Liver (tissue), 9 donors: ENCODE results near the gene SLC26A5. TPM values are rescaled to one million over a fixed set of nuclear protein-coding genes. Genes with fewer than 3 reads are reported as not detected.

Experiments used
- DNase-seq: peaks from one replicate; pipeline ENCODE4 v3.0.0-alpha.2; 2017; ENCODE audit warnings: low spot score
- H3K27ac ChIP-seq, 2 donors: one replicate each; pipeline ENCODE4 v1.7.0; 2013; ENCODE audit warnings: inconsistent platforms in 2 of 2, low read length in 2 of 2, control low read depth in 1 of 2, low read depth in 1 of 2, mild to moderate bottlenecking in 1 of 2
- H3K27me3 ChIP-seq, 4 donors: one replicate each; pipeline versions ENCODE4 v1.6.1 to v1.7.0; 2013; ENCODE audit warnings: low read length in 3 of 4, inconsistent platforms in 1 of 4, mild to moderate bottlenecking in 1 of 4, moderate library complexity in 1 of 4; ENCODE audit not compliant: control insufficient read depth in 4 of 4, insufficient read depth in 4 of 4
- H3K36me3 ChIP-seq, 4 donors: one replicate each; pipeline versions ENCODE4 v1.6.1 to v1.7.0; 2013; ENCODE audit warnings: low read length in 3 of 4, mild to moderate bottlenecking in 3 of 4, low read depth in 1 of 4, moderate library complexity in 1 of 4; ENCODE audit not compliant: control insufficient read depth in 4 of 4, insufficient read depth in 3 of 4
- H3K4me1 ChIP-seq, 4 donors: one replicate each; pipeline versions ENCODE4 v1.6.1 to v1.7.0; 2013; ENCODE audit warnings: low read length in 3 of 4, mild to moderate bottlenecking in 3 of 4, moderate library complexity in 1 of 4; ENCODE audit not compliant: control insufficient read depth in 4 of 4, insufficient read depth in 4 of 4
- H3K4me3 ChIP-seq, 3 donors: one replicate each; pipeline versions ENCODE4 v1.6.1 to v1.7.0; 2013; ENCODE audit warnings: low read length in 3 of 3, control low read depth in 1 of 3, low read depth in 1 of 3, mild to moderate bottlenecking in 1 of 3
- H3K9ac ChIP-seq, 2 donors: one replicate each; pipeline ENCODE4 v1.7.0; 2013; ENCODE audit warnings: low read length in 2 of 2, mild to moderate bottlenecking in 2 of 2, moderate library complexity in 2 of 2, control low read depth in 1 of 2, low read depth in 1 of 2
- H3K9me3 ChIP-seq, 4 donors: one replicate each; pipeline versions ENCODE4 v1.6.1 to v1.7.0; 2013; ENCODE audit warnings: low read length in 3 of 4; ENCODE audit not compliant: control insufficient read depth in 4 of 4
- EGR1 ChIP-seq, 2 donors: IDR thresholded peaks; 2 replicates each; pipeline ENCODE4 v1.6.1; 2016 to 2018; ENCODE audit warnings: antibody characterized with exemption in 2 of 2, low read depth in 2 of 2
- FOXA1 ChIP-seq: IDR thresholded peaks from 2 replicates; pipeline ENCODE4 v1.6.1; 2016; ENCODE audit warnings: antibody characterized with exemption
- FOXA2 ChIP-seq: IDR thresholded peaks from 2 replicates; pipeline ENCODE4 v1.6.1; 2016; ENCODE audit warnings: antibody characterized with exemption
- GABPA ChIP-seq, 2 donors: IDR thresholded peaks in 1 of 2; conservative IDR thresholded peaks in 1 of 2; 2 replicates each; pipeline ENCODE4 v1.6.1; 2016; ENCODE audit warnings: antibody characterized with exemption in 2 of 2, mild to moderate bottlenecking in 1 of 2, moderate library complexity in 1 of 2
- HNF4A ChIP-seq, 2 donors: conservative IDR thresholded peaks; 2 replicates each; pipeline ENCODE4 v1.6.1; 2016; ENCODE audit warnings: antibody characterized with exemption in 2 of 2, mild to moderate bottlenecking in 2 of 2
- HNF4G ChIP-seq: IDR thresholded peaks from 2 replicates; pipeline ENCODE4 v1.6.1; 2016; ENCODE audit warnings: antibody characterized with exemption
- JUND ChIP-seq, 2 donors: IDR thresholded peaks; 2 replicates each; pipeline ENCODE4 v1.6.1; 2016; ENCODE audit warnings: antibody characterized with exemption in 2 of 2
- NR2F2 ChIP-seq: IDR thresholded peaks from 2 replicates; pipeline ENCODE4 v1.6.1; 2016; ENCODE audit warnings: antibody characterized with exemption
- RAD21 ChIP-seq, 2 donors: IDR thresholded peaks; 2 replicates each; pipeline ENCODE4 v1.6.1; 2016; ENCODE audit warnings: antibody characterized with exemption in 2 of 2, mild to moderate bottlenecking in 2 of 2
- RXRA ChIP-seq, 2 donors: IDR thresholded peaks; 2 replicates each; pipeline ENCODE4 v1.6.1; 2017 to 2018; ENCODE audit warnings: antibody characterized with exemption in 2 of 2, mild to moderate bottlenecking in 1 of 2
- SP1 ChIP-seq: IDR thresholded peaks from 2 replicates; pipeline ENCODE4 v1.6.1; 2018; ENCODE audit warnings: antibody characterized with exemption, mild to moderate bottlenecking
- TAF1 ChIP-seq: conservative IDR thresholded peaks from 2 replicates; pipeline ENCODE4 v1.6.1; 2016; ENCODE audit warnings: antibody characterized with exemption, mild to moderate bottlenecking
- YY1 ChIP-seq: IDR thresholded peaks from 2 replicates; pipeline ENCODE4 v1.6.1; 2016; ENCODE audit warnings: antibody characterized with exemption, mild to moderate bottlenecking
- ZBTB33 ChIP-seq: IDR thresholded peaks from 2 replicates; pipeline ENCODE4 v1.6.1; 2016; ENCODE audit warnings: antibody characterized with exemption
- WGBS: extraction: QIAGEN DNeasy Blood & Tissue Kit; methylation state at CpG from one replicate; pipeline ENCODE4 v1.1.7; 2013; 5-methylcytosine and 5-hydroxymethylcytosine counted together
- polyA plus RNA-seq, 2 donors: library from polyadenylated mRNA; stranded (reverse) in 1 of 2; unstranded in 1 of 2; fragments of 200-250 nt in 1 of 2; fragments of >200 nt in 1 of 2; fragmentation: Nextera tagmentation in 1 of 2; extraction: Ambion mirVana in 1 of 2; gene quantifications; one replicate each; pipeline versions ENCODE4 v1.2.1 to v1.2.3, GENCODE V29; 2013 to 2015
- total RNA-seq, 2 donors: library from RNA; depleted of rRNA; stranded (reverse); fragments of >200 nt; gene quantifications; one replicate each; pipeline ENCODE4 v1.2.3, GENCODE V29; 2014
- TF ChIP-seq, protein P1 (sequence below): IDR thresholded peaks from 2 replicates; pipeline ENCODE4 v1.6.1; 2016; ENCODE audit warnings: antibody characterized with exemption
- TF ChIP-seq, protein P2 (sequence below): fragments of 150-350 bp; IDR thresholded peaks from 2 replicates; pipeline ENCODE4 v1.5.1; 2017; ENCODE audit warnings: improper control_type of control experiment, low read depth, low read length; ENCODE audit not compliant: missing input control
- TF ChIP-seq, protein P3 (sequence below): IDR thresholded peaks from 2 replicates; pipeline ENCODE4 v1.6.1; 2016; ENCODE audit warnings: antibody characterized with exemption
- donor health status: healthy.
- donor health status: healthy.
- donor health status: healthy.
- donor health status: healthy.
- donor health status: healthy.

Gene SLC26A5
- total and polyA plus RNA-seq, 4 donors: 0.09 to 1.1 (median 0.45) TPM

GRCh38 chr7:103445228-103446048 is 569 bp downstream of the SLC26A5 start:
- no peak for TF ChIP-seq HNF4G
- no peak for TF ChIP-seq ZBTB33
- no peak for TF ChIP-seq JUND (IDR thresholded peaks at IDR 0.05)
- TF ChIP-seq RAD21 (IDR thresholded peaks at IDR 0.05): no peak
- TF ChIP-seq TAF1: no peak
- no peak for TF ChIP-seq FOXA1
- no peak for TF ChIP-seq EGR1 (IDR thresholded peaks at IDR 0.05; ENCODE audit: low read depth in 2 of 2)
- no peak for TF ChIP-seq GABPA (IDR thresholded peaks at IDR 0.05 in 1 of 2, conservative IDR thresholded peaks at IDR 0.05 in 1 of 2)
- TF ChIP-seq FOXA2: no peak
- no peak for TF ChIP-seq HNF4A (conservative IDR thresholded peaks at IDR 0.05)
- no peak for TF ChIP-seq NR2F2
- TF ChIP-seq, protein P1, sequence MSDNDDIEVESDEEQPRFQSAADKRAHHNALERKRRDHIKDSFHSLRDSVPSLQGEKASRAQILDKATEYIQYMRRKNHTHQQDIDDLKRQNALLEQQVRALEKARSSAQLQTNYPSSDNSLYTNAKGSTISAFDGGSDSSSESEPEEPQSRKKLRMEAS: no peak
- no peak for TF ChIP-seq SP1
- TF ChIP-seq, protein P2, sequence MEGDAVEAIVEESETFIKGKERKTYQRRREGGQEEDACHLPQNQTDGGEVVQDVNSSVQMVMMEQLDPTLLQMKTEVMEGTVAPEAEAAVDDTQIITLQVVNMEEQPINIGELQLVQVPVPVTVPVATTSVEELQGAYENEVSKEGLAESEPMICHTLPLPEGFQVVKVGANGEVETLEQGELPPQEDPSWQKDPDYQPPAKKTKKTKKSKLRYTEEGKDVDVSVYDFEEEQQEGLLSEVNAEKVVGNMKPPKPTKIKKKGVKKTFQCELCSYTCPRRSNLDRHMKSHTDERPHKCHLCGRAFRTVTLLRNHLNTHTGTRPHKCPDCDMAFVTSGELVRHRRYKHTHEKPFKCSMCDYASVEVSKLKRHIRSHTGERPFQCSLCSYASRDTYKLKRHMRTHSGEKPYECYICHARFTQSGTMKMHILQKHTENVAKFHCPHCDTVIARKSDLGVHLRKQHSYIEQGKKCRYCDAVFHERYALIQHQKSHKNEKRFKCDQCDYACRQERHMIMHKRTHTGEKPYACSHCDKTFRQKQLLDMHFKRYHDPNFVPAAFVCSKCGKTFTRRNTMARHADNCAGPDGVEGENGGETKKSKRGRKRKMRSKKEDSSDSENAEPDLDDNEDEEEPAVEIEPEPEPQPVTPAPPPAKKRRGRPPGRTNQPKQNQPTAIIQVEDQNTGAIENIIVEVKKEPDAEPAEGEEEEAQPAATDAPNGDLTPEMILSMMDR: no peak
- Histone ChIP-seq H3K9me3 (no peaks in the 10 kb centered on the region), H3K4me3 (peak overlapping the region in 2 of 3 donors; percentile 45 to 50), H3K36me3 (no peaks in the 10 kb centered on the region), H3K27me3 (peaks cover 0 to 12% (median 2%) of the 10 kb centered on the region in 4 donors), H3K9ac (no peak overlapping the region), H3K27ac (no peak overlapping the region), H3K4me1 (peaks cover 5 to 11% (median 8%) of the 10 kb centered on the region in 4 donors)
- no peak for DNase-seq
- 13% methylated on average over 48 of the region's 48 CpGs for WGBS

DNA sequence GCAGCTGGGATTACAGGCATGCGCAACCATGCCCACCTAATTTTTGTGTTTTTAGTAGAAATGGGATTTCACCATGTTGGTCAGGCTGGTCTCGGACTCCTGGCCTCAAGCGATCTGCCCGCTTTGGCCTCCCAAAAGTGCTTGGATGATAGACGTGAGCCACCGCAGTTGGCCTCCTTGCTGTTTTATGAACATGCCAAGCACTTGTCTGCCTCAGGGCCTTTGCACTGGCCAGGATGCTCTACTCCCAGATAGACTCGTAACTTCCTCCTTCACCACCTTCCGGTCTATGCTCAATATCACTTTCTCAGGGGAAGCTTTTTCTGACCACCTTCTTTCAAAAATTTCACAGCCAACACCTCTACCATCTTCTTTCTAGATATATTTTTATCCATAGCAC is 6.3 kb downstream of the SLC26A5 start:
- 94% methylated on average over 8 of the region's 8 CpGs for WGBS
- TF ChIP-seq FOXA1 (no peak), GABPA (IDR thresholded peaks at IDR 0.05 in 1 of 2, conservative IDR thresholded peaks at IDR 0.05 in 1 of 2) (no peak), NR2F2 (no peak), ZBTB33 (no peak), FOXA2 (no peak), RXRA (IDR thresholded peaks at IDR 0.05) (no peak), TAF1 (no peak), RAD21 (IDR thresholded peaks at IDR 0.05) (no peak), SP1 (no peak), YY1 (no peak), HNF4G (no peak), EGR1 (IDR thresholded peaks at IDR 0.05; ENCODE audit: low read depth in 2 of 2) (no peak), HNF4A (conservative IDR thresholded peaks at IDR 0.05) (no peak), JUND (IDR thresholded peaks at IDR 0.05) (no peak)
- TF ChIP-seq, protein P2: no peak
- TF ChIP-seq, protein P3, sequence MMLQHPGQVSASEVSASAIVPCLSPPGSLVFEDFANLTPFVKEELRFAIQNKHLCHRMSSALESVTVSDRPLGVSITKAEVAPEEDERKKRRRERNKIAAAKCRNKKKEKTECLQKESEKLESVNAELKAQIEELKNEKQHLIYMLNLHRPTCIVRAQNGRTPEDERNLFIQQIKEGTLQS: no peak

More for the DNA sequence above, 6.3 kb downstream of the SLC26A5 start:
- H3K4me1 ChIP-seq: peaks cover 0 to 2% (median 0%) of the 10 kb centered on the region in 4 donors
- no peaks in the 10 kb centered on the region for H3K36me3 ChIP-seq
- H3K9ac ChIP-seq: no peak overlapping the region
- no peak overlapping the region for H3K27ac ChIP-seq
- H3K4me3 ChIP-seq: no peak overlapping the region
- H3K9me3 ChIP-seq: no peaks in the 10 kb centered on the region
- peaks cover 0 to 11% (median 0%) of the 10 kb centered on the region in 4 donors for H3K27me3 ChIP-seq
- no peak for DNase-seq
